Fibroblast of the aortic adventitia (primary cell): ENCODE data around the gene PYHIN1. TPM values are rescaled to one million over a fixed set of nuclear protein-coding genes. Genes with fewer than 3 reads are reported as not detected.
A peak's percentile ranks its signal among the peaks of the same experiment; 100 is the strongest.

Experiments
- DNase-seq: peaks from one replicate; pipeline ENCODE4 v3.0.0-alpha.2; 2010; ENCODE audit warnings: low read depth
- H3K4me3 ChIP-seq: 2 replicates; pipeline ENCODE4 v1.5.1; 2011; ENCODE audit warnings: low read depth, mild to moderate bottlenecking, control low read depth, low read length, moderate library complexity
- CTCF ChIP-seq: IDR thresholded peaks from 2 replicates; pipeline ENCODE4 v1.5.1; 2011; ENCODE audit warnings: mild to moderate bottlenecking, low read length, control low read depth, inconsistent platforms; ENCODE audit not compliant: insufficient read depth
- total RNA-seq: library from RNA; depleted of rRNA; stranded (reverse); fragments of >200 nt; gene quantifications from 2 replicates; pipeline ENCODE4 v1.2.3, GENCODE V29; 2012; ENCODE audit warnings: low replicate concordance

Gene PYHIN1
- total RNA-seq, 1 donor: not detected

DNA sequence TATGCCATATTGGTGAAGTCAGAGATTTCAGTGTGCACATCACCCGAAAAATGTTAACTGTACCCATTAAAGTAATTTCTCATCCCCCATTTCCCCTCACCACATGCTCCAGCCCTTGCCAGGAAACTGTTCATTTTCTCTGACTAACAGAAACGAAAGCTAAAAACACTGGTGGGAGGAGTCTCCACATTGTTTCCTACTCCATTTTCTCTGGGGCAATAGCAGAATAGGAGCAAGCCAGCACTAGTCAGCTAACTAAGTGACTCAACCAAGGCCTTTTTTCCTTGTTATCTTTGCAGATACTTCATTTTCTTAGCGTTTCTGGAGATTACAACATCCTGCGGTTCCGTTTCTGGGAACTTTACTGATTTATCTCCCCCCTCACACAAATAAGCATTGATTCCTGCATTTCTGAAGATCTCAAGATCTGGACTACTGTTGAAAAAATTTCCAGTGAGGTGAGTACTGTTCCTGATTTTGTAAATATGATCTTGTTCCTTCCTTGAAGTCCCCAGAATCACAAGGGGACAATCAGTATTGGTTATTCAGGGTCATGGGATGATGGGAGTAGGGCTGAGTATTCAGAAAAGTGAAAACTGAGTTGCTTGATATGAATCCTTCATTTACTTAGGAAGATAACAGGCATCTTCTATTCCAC, 78.5 kb downstream of the PYHIN1 start, which contains the start of gene IFI16:
Gene IFI16 (plus strand): TSS at position 204 of the 658 bp plus-strand sequence. CDS start 4,774 bp downstream, outside the sequence.
- H3K4me3 ChIP-seq: peak within 1 kb of the TSS; percentile 79
- TF ChIP-seq CTCF: no peak
- peak; percentile 98 for DNase-seq

GRCh38 chr1:159010391-159010790, 79.0 kb downstream of the PYHIN1 start:
- peak overlapping the region; percentile 79 for H3K4me3 ChIP-seq
- DNase-seq: no peak
- TF ChIP-seq CTCF: no peak

DNA sequence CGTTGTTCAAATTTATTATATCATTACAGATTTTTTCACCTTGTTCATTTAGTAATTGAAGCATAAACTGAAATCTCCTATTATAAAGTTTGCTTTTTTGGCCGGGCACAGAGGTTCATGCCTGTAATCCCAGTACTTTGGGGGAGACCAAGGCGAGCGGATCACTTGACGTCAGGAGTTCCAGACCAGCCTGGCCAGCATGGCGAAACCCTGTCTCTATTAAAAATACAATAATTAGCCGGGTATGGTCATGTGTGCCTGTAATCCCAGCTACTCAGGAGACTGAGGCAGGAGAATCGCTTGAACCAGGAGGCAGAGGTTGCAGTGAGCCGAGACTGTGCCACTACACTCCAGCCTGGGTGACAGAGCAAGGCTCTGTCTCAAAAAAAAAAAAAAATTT, 79.6 kb downstream of the PYHIN1 start:
- DNase-seq: peak; percentile 38
- peak overlapping the region; percentile 79 for H3K4me3 ChIP-seq

DNA sequence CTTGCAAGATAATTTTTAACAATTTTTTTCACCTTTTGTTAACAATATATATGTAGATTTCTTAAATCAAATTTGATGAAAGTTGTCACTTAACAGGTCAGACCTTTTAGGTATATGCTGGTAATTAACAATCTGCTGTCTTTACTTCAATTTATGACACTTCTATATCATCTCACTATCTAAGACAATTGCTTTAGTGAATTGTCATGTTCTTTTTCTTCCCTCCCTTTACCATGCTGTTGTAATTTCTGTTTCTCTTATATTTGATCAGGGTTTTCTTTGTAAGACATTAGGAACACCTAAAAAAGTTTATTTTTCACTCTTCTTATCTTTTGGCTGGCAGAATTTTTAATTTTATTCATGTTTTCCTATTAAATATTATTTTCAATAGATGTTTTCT, 80.4 kb downstream of the PYHIN1 start:
- DNase-seq: no peak
- peak overlapping the region; percentile 79 for H3K4me3 ChIP-seq
- no peak for TF ChIP-seq CTCF

GRCh38 chr1:159012495-159012894, 81.1 kb downstream of the PYHIN1 start:
- no peak for TF ChIP-seq CTCF
- peak; percentile 25 for DNase-seq
- H3K4me3 ChIP-seq: peak overlapping the region; percentile 79

- no peak overlapping the region for H3K4me3 ChIP-seq
- no peak for DNase-seq
- TF ChIP-seq CTCF: no peak
These were observed 82.7 kb downstream of the PYHIN1 start for GRCh38 chr1:159014003-159014571.

DNA sequence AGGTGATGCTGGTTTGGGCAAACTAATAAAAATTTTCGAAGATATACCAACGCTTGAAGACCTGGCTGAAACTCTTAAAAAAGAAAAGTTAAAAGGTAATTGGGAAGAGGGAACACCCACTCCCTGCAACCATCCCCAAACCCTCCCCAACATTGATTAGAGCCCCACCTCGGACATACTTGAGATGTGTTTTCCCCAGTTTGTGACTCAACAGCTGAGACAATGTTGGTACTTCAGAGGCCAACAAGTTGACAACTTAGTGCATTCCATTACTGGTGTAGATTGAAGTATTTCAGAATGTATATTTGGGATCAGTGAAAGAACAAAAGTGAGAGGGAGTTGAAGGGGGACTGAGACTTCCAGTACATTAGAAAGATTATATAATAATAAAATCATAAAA, 83.5 kb downstream of the PYHIN1 start:
- TF ChIP-seq CTCF: no peak

More for the DNA sequence above, 83.5 kb downstream of the PYHIN1 start:
- DNase-seq: no peak
- H3K4me3 ChIP-seq: no peak overlapping the region
